Inferior parietal cortex (tissue), 1 donor: ENCODE data around the gene PRICKLE4.
A peak's percentile ranks its signal among the peaks of the same experiment; 100 is the strongest.

Source experiments
- DNase-seq: peaks from one replicate; pipeline ENCODE4 v3.0.0-alpha.2; 2016; ENCODE audit errors: extremely low spot score

PRICKLE4 gene

DNA sequence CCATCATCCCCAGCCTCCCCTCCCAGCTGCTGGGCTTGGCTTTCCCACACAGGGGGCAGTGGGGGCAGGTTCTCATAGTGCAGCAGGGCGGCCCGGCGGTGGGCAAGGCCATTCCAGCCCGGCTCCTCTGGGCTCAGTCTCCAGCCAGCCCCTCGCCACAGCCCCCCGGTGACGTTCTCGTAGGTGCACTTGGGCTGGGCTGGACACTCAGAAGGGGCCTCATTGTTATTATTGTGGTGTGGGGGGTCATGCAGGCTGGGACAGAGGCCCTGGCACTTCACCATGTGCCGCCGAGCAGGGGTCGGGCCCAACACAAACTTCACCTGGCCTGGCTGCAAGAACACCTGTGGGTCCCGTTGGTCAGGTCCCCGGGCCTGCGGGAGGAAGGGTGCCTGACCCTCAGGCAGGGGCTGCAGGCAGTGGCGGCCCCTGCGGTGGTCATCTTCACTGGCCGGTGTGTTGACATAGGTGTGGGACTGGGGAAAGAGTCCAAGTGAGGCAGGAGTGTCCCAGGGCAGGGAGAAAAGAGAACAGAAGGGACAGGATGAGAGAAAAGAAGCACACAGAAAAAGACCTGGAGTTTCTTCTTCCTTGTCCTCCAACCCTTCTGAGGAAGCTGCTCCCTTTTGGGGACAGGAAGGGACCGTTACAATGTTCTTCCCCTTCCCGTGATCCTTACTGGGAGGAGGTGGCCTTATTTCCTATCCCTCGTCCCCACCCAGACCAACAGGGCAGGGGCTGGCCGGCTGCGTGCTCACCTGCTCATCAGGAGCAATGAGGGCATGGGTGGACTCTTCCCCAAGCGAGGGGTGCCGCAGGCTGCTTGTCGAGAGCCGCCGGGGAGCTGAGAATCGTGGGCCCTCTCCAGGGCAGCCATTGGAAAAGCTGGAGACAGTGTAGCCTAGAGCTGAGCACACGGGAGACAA is 9.3 kb upstream of the PRICKLE4 start:
- no peak for DNase-seq

DNA sequence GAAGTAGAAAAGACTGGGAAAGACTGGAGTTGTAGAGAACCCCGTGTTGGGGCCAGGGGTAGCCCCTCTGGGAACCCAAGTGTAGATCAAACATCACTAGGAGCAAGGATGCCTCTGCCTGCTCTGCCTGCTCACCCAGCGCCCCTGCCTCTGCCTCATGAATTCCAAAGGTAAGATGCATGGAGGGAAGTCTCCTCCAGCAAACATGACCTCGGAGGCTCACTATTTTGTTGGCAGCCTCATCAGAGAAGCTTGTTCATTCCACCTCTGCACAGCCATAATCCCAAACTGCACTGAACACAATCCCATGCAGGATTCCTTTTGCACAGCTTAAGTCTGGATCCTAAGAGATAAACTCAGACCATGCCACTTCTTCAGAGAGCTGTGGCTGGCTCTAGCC is 5.7 kb upstream of the PRICKLE4 start:
- no peak for DNase-seq

DNA sequence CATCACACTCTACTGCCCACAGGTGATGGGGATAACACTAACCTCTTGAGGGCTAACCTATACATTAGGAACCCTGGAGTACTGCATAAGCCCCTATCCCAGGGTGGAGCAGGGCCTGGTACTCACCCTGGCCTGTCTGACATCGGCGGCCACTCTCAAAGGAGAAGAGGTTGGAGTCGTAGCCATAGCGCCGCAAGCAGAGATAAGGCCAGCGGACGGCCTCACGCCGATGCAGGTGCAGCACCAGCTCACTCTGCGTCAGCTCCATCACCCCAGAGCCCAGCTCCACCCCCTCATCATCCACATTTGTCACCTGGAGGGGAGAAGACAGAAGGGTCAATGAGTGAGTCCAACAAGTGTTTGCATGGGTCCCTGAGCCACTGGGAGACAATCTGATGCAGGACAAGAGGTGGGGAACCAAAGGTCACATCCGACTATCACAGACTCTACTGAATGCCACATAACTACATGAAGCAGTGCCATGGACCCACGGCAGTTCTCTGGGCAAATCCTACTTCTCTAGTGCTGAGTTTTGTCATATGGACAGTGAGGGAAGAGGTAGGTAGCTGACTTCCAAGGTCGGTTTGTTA is 5.2 kb upstream of the PRICKLE4 start:
- DNase-seq = no peak

DNA sequence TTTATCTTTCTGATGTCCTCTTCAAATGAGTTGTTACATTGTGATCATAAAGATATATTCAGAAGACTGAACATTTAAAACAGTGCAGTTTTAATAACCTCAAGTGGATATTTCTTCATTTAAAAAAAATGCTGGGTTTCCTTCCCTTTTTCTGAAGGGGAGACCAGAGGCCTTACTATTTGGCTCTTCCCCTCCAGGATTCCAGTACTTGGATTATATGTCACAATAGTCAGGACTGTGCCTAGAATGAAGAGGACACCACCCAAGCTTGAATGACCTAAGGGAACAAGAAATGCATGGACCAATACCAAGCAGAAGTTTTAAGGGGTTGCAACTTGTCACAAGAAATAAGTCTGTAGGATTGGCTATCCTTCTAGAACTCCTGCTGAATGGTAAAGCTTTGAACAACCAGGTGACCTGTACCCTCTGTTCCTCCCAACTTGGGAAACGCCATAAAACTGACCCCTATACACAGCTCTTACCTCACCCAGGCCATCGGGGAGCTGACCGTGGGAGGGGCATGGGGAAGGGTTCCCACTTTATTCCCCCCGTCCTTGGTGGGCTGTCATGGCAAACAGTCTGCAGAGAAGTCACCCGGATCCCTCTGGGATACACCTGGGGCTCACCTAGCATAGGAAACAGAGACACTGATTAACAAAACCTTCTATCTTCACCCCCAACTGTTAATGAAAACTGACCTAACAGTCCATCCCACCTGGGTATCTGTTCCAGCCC is 2.9 kb upstream of the PRICKLE4 start:
- no peak for DNase-seq

DNA sequence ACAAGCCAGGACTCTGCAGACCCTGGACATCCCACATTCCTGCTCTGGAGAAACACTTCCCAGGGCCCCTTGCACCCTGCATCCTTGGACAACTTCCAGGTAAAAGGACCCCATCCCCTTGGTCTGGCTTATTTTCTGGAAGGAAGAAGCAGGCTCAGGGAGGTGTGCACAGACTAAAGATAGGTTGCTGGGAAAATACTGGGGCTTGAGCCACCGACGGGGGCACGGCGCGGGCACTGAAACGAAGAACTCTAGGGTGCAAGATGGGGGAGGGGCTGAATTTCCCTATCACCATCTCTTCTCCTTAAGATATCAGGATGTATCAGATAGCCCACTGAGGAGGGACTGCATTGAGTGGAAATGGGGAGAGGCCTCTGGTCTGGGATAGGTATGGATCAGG is 1.7 kb upstream of the PRICKLE4 start:
- DNase-seq = no peak

DNA sequence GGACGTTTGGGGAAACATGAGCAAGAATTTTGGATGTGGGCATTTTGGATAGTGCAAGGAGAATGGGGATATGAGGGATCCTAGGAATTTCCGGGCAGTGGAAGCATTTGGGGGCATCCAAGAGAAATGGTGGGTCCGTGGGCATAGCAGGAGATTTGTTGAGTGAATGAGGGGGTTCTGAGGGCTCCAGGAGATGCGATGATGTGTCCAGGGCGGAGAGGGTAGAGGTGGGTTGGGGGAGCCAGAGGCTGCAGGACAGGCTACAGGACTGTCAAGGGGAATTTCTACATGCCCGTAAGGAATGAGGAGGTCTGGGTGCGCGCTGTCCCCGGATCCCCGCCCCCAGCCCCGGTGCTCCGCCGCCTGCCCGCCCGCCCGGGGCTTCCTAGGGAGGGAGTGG is 1.2 kb upstream of the PRICKLE4 start:
- no peak for DNase-seq

DNA sequence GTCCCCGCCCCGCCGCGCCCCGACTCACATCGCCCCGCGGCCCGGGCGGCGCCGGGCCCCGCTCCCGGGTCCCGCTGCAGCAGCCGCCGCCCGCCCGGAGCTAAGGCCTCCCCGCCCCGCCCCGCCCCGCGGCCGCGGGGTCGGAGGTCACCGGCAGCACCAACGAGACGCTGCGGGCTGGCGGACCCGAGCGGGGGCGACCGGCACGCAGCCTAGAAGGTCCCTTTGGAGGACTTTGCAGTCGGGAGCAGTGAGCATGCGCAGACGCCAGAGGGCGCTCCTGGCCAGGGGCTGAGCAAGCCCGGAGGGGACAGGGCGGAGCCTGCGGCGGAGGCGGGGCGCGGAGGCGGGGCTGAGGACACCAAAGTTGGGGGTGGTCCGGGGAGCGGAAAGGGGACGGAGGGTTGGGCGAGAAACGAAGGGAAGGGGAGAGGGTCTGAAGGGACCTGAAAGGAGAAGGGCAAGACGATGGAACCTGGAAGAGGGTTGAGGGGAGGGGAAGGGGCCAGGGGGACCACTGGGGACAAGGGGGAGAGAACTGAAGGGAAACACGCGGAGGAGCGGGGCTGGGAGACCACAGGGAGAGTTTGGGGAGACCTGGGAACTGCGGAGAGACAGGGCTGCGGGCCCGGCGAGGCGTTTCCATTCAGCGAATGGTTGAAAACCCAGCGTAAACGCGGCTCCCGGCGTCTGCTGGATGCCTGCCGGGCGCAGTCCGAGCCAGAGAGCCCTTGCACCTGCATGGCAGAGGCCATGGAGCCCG is 613 bp upstream of the PRICKLE4 start, which contains the start of gene FRS3:
Gene FRS3, minus strand, starts transcription at position 113 of the 763 bp plus-strand sequence. CDS start 2,913 bp downstream, outside the sequence.
- peak; percentile 98 for DNase-seq

DNA sequence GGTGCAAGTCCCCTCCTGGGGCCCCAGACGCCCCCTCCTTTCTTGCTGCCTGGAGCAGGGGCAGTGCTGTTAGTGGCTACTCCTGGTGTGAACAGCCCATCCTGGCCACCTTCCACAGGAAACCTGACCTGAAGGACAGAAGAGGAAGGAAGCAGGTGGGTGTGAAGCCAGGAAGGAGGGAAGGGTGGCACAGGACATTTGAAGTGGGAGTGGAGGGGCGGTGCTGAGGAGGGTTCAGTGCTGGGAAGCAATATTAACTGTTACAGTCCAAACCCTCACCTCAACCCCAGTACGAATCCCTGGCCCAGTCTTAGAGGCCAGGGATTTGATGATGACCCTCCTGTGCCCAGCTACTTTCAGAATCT is 766 bp downstream of the PRICKLE4 start:
- no peak for DNase-seq

DNA sequence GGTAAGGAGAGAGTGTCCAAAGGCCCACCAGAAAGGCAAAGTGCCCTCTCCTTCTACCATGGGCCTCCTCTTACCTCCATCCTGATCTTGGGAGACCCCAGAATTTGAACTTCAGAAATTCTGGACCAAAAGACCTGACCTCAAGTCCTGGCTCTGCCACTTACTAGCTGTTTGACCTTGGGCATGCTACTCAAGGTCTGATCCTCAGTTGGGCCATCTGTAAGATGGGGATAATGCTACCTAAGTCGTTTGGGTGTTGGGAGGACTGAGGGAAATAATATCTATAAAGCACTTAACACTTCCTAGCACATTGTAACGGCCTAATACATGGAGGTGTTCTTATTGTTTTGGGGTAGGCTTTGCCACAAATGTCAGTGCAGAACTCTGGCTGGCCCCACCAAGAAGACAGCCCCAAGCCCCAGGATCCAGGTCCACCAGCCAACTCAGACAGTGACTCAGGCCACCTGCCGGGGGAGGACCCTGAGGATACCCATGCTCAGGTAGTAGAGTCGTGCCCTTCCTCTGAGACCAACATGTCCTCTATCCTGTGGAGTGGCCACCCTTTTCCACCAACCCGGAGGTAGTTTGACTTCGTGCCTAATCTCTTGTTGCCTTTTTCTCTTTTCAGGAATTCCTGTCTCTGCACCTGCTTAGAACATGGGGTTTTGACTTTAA is 2.7 kb downstream of the PRICKLE4 start:
- no peak for DNase-seq

DNA sequence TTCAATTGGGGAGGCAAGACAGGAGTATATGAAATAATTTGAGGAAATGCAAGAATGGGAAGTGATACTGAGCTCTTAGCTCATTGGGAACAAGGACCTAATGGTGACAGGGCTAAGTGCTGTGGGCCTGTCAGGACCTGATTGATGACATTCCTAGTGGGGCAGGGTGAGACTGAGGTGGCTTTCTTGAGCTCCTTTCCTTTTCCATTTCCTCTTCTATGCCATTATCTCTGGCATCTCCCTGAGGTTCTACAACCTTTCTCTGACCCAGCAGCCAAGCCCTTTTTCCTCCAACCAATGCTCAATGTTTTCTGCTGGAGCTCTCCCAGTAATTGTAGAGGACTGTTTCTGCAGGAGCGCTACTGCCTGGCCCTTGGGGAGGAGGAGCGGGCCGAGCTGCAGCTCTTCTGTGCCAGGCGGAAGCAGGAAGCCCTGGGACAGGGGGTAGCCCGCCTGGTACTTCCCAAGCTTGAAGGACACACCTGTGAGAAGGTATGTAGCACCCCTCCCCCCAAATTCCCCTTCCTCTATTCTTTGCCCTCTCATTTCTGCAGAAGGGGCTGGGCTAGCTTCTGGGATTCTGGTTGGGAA is 4.1 kb downstream of the PRICKLE4 start:
- no peak for DNase-seq

DNA sequence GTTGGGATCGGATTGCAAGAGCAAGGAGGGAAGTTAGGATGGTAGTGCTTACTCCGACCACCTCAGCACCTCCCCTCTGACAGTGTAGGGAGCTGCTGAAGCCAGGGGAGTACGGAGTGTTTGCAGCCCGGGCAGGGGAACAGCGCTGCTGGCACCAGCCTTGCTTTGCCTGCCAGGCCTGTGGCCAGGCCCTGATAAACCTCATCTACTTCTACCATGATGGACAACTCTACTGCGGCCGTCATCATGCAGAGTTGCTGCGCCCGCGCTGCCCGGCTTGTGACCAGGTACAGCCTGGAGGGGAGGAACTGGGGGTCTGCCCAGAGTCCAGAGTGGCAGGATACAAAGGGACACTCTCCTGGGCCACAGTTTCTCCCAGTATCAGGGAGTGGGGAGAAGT is 4.7 kb downstream of the PRICKLE4 start:
- DNase-seq = no peak

DNA sequence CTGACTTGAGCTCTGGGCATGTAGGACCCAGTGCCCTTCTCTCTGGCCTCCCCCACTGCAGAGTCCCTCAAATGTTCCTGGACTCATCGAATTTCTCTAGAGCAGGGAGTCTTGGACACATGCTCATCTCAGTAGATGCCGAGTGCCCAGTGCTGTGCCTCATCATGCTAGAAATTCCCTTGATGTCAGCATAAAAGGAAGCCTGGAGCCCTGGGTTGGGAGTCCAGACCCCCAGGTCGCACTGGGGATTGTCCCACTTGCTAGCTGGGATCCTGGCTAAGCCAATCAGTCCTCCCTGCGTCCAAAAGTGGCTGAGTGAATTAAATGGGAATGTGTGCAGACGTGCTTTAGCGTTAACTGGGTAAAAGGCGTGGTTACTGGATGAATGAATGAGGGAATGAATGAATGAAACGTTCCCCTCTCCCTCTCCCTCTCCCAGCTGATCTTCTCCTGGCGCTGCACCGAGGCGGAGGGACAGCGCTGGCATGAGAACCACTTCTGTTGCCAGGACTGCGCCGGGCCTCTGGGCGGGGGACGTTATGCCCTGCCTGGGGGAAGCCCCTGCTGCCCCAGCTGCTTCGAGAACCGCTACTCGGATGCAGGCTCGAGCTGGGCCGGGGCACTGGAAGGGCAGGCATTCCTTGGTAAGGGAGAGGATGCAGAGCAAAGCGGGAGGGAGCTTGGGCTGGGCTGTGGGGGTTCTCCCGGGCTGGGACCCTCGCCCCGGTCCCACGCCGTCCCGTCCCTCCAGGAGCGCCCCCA is 5.3 kb downstream of the PRICKLE4 start:
- no peak for DNase-seq

DNA sequence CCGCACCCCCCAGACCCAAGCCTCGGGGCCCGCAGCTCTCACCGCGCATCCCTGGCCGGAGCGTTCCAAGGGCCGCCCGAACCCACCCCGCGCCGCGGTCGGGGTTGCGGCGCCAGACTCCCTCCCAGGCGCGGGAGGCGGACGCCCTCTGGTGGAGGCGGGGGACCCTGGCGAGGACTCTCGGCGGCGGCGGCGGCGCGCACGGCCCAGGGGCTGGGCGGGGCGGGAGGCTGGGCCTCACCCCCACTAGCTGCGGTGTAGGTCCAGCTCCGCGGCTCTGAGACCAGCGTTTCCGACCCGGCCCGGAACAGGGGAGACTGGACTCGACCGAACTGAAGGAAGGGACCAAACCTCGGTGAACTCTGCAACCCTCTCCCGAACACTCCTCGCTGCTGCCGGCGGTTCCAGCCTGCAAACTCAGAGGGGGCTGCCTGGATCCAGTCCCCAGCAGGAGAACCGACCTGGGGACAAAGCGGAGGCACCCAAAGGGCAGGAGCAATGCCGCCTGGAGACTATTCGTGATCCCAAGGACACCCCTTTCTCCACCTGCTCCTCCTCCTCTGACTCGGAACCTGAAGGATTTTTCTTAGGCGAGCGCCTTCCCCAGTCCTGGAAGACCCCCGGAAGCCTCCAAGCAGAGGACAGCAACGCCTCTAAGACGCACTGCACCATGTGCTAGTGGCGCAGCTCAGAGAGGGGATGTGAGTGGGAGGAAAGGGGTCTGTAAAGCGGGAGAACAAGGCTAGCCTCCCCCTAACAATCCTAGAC is 6.1 kb downstream of the PRICKLE4 start:
- DNase-seq = peak; percentile 88

DNA sequence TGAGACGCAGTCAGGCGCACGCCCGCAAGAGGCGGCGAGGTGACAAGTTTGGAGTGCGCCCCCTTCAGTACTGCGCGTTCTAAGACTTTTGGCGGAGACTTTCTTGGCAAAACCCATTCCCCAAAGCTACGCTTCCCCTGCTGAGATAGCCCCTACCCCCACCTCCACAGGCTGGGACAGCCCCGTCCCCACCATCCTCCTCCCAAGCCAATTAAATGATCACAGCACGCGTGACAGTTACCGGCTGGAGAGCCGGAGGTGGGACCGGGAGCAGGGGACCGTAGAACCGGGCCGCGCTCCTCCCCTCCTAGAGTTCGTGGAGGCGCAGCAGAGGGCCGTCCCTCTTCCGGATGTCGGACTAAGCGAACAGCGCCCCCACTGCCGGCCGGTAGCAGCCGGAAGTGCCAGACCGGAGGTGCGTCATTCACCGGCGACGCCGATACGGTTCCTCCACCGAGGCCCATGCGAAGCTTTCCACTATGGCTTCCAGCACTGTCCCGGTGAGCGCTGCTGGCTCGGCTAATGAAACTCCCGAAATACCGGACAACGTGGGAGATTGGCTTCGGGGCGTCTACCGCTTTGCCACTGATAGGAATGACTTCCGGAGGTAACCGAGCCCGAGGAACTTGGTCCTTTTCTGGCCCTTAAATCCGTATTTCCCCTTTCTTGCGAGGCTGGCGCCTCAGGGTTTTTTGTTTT is 6.8 kb downstream of the PRICKLE4 start, which contains the start of gene TOMM6:
Gene TOMM6, plus strand, starts transcription at position 476 of the 699 bp plus-strand sequence. Its CDS starts 4 bp downstream, at position 480.
- peak; percentile 97 for DNase-seq

DNA sequence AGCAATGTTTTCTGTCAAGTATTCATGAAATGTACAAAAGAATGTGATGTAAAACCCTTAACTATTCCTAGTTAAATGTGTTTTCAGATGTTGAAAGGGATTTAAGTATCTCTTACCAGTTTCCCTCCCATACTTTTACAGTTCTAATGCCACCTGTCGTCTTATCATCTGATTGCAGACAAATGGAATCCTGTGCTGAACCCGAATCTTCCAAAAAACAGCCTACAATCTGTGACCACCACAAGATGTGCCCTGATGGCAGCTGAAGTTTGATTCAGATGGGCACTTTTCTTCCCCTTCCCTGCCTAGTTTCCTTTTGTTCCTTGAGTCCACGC is 8.8 kb downstream of the PRICKLE4 start:
- no peak for DNase-seq

DNA sequence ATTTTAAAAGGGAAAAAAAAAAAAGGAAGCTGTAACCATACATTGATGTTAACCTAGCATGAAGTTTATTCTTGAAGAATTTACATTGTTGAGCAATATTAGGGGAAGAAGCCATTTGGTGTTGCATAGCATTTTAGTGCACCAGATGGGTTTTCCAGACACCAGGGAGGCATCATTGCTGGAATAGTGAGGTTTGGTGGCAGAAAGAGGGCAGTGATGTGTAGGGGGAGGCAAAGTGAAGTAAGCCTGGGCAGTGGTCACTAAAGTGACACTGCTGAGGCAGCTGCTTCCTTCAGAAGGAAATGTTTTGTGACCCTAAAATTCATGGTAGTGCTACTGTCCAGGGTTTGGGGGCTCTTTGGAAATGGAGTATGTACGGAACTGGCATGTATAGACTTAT is 9.5 kb downstream of the PRICKLE4 start:
- no peak for DNase-seq

DNA sequence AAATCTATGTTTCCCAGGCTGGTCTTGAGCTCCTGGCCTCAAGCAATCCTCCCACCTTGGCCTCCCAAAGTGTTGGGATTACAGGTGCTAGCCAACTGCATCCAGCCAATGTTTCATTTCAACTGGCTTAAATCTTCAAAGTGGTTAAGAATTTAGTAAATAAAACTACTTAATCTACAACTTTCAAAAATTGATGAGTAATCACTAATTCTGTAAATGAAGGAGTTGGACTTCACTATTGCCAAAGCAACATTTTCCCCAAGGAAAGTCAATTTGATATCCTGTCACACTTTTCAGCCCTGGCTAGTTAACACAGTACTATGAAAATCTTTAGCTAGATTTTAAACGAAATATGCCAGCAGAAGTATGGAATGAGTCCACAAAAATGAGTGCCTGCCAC is 10.7 kb downstream of the PRICKLE4 start:
- DNase-seq = no peak

DNA sequence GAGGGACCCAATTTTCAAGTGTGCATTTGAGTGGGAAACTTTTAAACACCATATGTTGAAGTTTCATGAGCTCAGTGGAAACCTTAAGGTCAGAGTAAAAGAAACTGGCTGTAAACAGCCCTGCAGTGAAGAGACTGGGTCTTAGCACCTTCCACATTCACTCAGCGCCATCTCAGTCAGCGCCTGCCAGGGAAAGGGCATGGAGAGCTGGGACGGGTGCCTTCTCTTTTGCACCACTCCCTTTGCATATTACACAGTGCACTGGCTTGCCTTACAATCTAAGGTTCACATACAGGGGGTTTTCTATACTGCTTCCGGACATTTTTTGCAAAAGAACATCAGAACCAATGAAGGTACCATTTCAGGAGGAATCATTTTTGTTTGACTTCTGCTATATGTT is 11.4 kb downstream of the PRICKLE4 start:
- no peak for DNase-seq

DNA sequence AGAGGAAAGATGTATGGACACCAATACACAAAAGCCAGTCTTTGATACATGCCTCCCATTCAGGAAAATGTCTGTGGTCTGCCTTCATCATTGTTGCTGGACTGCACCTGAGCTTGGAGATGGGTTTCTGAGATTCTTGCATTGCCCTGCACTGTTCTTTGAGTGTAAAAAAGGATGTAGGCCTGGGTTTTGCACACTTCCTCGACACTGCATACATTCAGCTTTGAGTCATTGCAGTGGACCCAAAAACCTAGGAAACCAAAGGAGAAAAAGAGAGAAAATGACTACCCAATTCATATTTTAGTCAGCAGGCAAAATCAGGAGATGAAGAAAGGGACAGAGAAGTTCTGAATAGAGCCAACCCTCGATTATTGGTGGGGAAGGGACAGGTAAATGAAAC is 15.9 kb downstream of the PRICKLE4 start:
- DNase-seq = no peak
